ENCODE measurements around the gene WNT6. TPM values are rescaled to one million over a fixed set of nuclear protein-coding genes. Genes with fewer than 3 reads are reported as not detected.

WNT6 gene
- total RNA-seq, 1 donor from 2014 or later, result 2.4 TPM

GRCh38 chr2:218872645-218873358 lies 13.2 kb downstream of the WNT6 start:
- ATAC-seq (no peak), DNase-seq (no peak)
- intact Hi-C loops (cut with micrococcal nuclease), result no loop called here

- ATAC-seq, result no peak
- DNase-seq, result no peak
These were observed 14.0 kb downstream of the WNT6 start for GRCh38 chr2:218873359-218874194.

GRCh38 chr2:218875692-218876246 lies 16.2 kb downstream of the WNT6 start:
- intact Hi-C loops (cut with micrococcal nuclease), result no loop called here
- DNase-seq (no peak), ATAC-seq (no peak)

More at GRCh38 chr2:218873359-218874194, 14.0 kb downstream of the WNT6 start:
- intact Hi-C loops (cut with micrococcal nuclease), result no loop called here

- peak; percentile 56 for DNase-seq
- ATAC-seq, result peak; percentile 60
- intact Hi-C loops (cut with micrococcal nuclease), result no loop called here
These were observed 17.1 kb downstream of the WNT6 start for GRCh38 chr2:218876562-218877219.

GRCh38 chr2:218877331-218877730 lies 17.7 kb downstream of the WNT6 start:
- DNase-seq (no peak), ATAC-seq (no peak)
- intact Hi-C loops (cut with micrococcal nuclease), result no loop called here

GRCh38 chr2:218877891-218878290 lies 18.3 kb downstream of the WNT6 start:
- no peak for ATAC-seq
- intact Hi-C loops (cut with micrococcal nuclease), result no loop called here

GRCh38 chr2:218878486-218878885 lies 18.9 kb downstream of the WNT6 start:
- intact Hi-C loops (cut with micrococcal nuclease), result no loop called here
- ATAC-seq (no peak), DNase-seq (no peak)

More at GRCh38 chr2:218877891-218878290, 18.3 kb downstream of the WNT6 start:
- no peak for DNase-seq

- DNase-seq, result no peak
- intact Hi-C loops (cut with micrococcal nuclease), result no loop called here
- no peak for ATAC-seq
These were observed 19.5 kb downstream of the WNT6 start for GRCh38 chr2:218878926-218879761.

- DNase-seq (no peak), ATAC-seq (no peak)
- intact Hi-C loops (cut with micrococcal nuclease), result no loop called here
These were observed 20.1 kb downstream of the WNT6 start for GRCh38 chr2:218879776-218880101.

GRCh38 chr2:218880102-218880858 lies 20.7 kb downstream of the WNT6 start, which contains the start of gene WNT10A:
Gene WNT10A (plus strand): TSS chr2:218880852. CDS start chr2:218880996, 144 bp downstream.
- ATAC-seq (no peak), DNase-seq (peak; percentile 59)
- intact Hi-C loops (cut with micrococcal nuclease), result no loop called here

GRCh38 chr2:218880859-218881594 lies 21.4 kb downstream of the WNT6 start:
- no peak for DNase-seq
- ATAC-seq, result no peak
- intact Hi-C loops (cut with micrococcal nuclease), result no loop called here

GRCh38 chr2:218881744-218882460 lies 22.3 kb downstream of the WNT6 start:
- no peak for ATAC-seq
- intact Hi-C loops (cut with micrococcal nuclease), result no loop called here
- DNase-seq, result no peak

- DNase-seq (no peak), ATAC-seq (no peak)
- intact Hi-C loops (cut with micrococcal nuclease), result no loop called here
These were observed 22.8 kb downstream of the WNT6 start for GRCh38 chr2:218882461-218882816.

GRCh38 chr2:218882866-218883366 lies 23.3 kb downstream of the WNT6 start:
- ATAC-seq, result peak; percentile 22
- no peak for DNase-seq
- intact Hi-C loops (cut with micrococcal nuclease), result no loop called here

- ATAC-seq (peak; percentile 74), DNase-seq (no peak)
- intact Hi-C loops (cut with micrococcal nuclease), result no loop called here
These were observed 24.2 kb downstream of the WNT6 start for GRCh38 chr2:218883491-218884490.

- DNase-seq, result no peak
- intact Hi-C loops (cut with micrococcal nuclease), result no loop called here
- ATAC-seq, result no peak
These were observed 24.9 kb downstream of the WNT6 start for GRCh38 chr2:218884519-218884918.

Measured in left ventricle myocardium superior (tissue), 1 donor.